Measurements from ENCODE around the gene ACSF2. TPM values are rescaled to one million over a fixed set of nuclear protein-coding genes. Genes with fewer than 3 reads are reported as not detected.

Gene ACSF2
- total and polyA plus RNA-seq, 2 of the 13 experiments (the other 11 are each of a cell fraction or from before 2014, with no cell fraction given), result 87.3 to 109 TPM

- no peak for TF ChIP-seq BRCA1 (CRISPR knock-in tag; IDR thresholded peaks at IDR 0.05)
- peak; percentile 49; the same call in 1 of the 2 replicates for TF ChIP-seq MXD1 (CRISPR knock-in tag; IDR thresholded peaks at IDR 0.05)
- TF ChIP-seq KAT8 (CRISPR knock-in tag; IDR thresholded peaks at IDR 0.05), result no peak; the same call in 1 of the 2 replicates
- TF ChIP-seq DRAP1 (CRISPR knock-in tag; IDR thresholded peaks at IDR 0.05), result 0 out of 2 replicates have a peak, but pooled peaks have one; percentile 18
- TF ChIP-seq ZNF766 (CRISPR knock-in tag; IDR thresholded peaks at IDR 0.05; ENCODE audit: borderline replicate concordance), result no peak
- TF ChIP-seq IRF9 (CRISPR knock-in tag; IDR thresholded peaks at IDR 0.05; ENCODE audit: borderline replicate concordance), result peak; percentile 39; the same call in 1 of the 2 replicates
- TF ChIP-seq PAF1 (CRISPR knock-in tag; IDR thresholded peaks at IDR 0.05), result no peak
- TF ChIP-seq SMYD3 (CRISPR knock-in tag; IDR thresholded peaks at IDR 0.05), result no peak
- no peak for TF ChIP-seq FUBP1 (CRISPR knock-in tag; IDR thresholded peaks at IDR 0.05; ENCODE audit: borderline replicate concordance)
- TF ChIP-seq MTA3 (CRISPR knock-in tag; IDR thresholded peaks at IDR 0.05), result no peak
- TF ChIP-seq ZBTB49 (CRISPR knock-in tag; IDR thresholded peaks at IDR 0.05; ENCODE audit: borderline replicate concordance), result no peak
- TF ChIP-seq ZNF253 (CRISPR knock-in tag; IDR thresholded peaks at IDR 0.05; ENCODE audit: borderline replicate concordance), result 0 out of 2 replicates have a peak, but pooled peaks have one; percentile 13
- TF ChIP-seq GLMP (CRISPR knock-in tag; IDR thresholded peaks at IDR 0.05; ENCODE audit: borderline replicate concordance), result no peak
- peak; percentile 24; the same call in 1 of the 2 replicates for TF ChIP-seq ZNF792 (CRISPR knock-in tag; IDR thresholded peaks at IDR 0.05)
- peak; percentile 42; the same call in 1 of the 2 replicates for TF ChIP-seq ARID4A (CRISPR knock-in tag; IDR thresholded peaks at IDR 0.05; ENCODE audit: borderline replicate concordance)
- 0 out of 2 replicates have a peak, but pooled peaks have one; percentile 14 for TF ChIP-seq ISL2 (CRISPR knock-in tag; IDR thresholded peaks at IDR 0.05)
- 0 out of 2 replicates have a peak, but pooled peaks have one; percentile 29 for TF ChIP-seq ZNF263 (CRISPR knock-in tag; IDR thresholded peaks at IDR 0.05)
These were observed 92.5 kb downstream of the ACSF2 start (continued) for GRCh38 chr17:50518384-50519023.

Data from HepG2 (cell line).